HG03039 (cell line): Measurements from ENCODE around the gene LIPC.

Source experiments
- ATAC-seq: cut with Tn5 transposase; IDR thresholded peaks from one replicate; pipeline ENCODE4 v1.9.1; 2021; ENCODE audit warnings: mild to moderate bottlenecking, moderate library complexity; ENCODE audit not compliant: unreplicated experiment

The LIPC gene

DNA sequence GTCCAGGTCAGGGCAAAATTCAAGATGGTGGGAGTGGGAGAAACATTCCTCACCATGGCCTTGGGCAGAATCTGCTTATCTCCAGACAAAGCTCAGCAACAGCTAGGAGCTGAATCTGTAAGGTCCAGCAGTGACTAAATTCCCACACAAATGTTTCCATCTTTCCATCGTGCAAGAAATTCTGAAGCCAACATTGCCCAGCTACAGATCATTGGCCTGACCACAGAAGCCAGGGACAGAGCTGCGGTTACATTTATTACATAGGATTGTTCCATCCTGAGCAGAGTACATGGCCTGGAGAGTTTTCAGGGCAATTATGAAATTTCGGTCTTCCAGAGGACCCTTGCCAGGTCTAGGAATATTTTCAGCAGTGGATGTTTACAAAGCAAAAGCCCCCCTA lies 100.3 kb downstream of the LIPC start:
- no peak for ATAC-seq

DNA sequence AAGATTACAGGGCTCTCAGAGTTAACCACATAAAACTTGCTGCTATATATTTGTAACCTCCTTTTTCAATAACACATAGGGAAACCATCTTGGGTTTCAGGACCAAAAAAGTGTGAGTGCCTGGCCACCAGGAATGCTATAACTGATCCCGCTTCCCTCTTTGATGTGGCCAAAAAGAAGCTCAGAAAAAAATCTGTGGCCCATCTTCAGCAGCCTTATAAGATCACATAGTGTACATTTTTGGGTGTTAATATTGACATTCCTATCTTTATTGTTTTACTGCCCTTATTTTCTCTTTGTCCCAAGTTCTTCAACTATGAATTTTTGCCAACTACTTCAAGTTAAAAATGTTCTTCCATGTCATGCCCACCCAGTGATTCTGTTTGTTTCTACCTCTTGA lies 102.8 kb downstream of the LIPC start:
- no peak for ATAC-seq

GRCh38 chr15:58535337-58535736 lies 103.5 kb downstream of the LIPC start:
- ATAC-seq, result no peak

GRCh38 chr15:58535894-58536293 lies 104.1 kb downstream of the LIPC start:
- ATAC-seq, result no peak

DNA sequence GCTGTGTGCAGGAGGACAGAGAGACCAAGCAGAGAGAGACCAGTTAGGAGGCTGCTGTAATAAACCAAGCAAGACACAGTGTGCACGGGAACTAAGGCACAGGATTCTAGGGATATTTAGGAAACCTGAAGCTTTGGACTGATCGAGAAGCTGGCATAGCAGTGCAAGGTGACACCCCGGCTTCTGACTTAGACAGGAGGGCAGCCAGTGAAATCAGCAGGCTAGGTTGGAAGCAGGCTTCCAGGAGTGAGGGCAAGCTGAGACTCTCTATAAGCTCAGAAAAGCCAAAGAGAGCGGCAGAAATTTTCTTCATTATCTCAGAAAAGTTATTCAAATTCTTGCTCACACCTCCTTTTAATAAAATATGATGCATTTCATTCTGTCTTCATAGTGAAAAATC lies 104.6 kb downstream of the LIPC start:
- ATAC-seq, result no peak

GRCh38 chr15:58537033-58537432 lies 105.2 kb downstream of the LIPC start:
- ATAC-seq, result no peak

DNA sequence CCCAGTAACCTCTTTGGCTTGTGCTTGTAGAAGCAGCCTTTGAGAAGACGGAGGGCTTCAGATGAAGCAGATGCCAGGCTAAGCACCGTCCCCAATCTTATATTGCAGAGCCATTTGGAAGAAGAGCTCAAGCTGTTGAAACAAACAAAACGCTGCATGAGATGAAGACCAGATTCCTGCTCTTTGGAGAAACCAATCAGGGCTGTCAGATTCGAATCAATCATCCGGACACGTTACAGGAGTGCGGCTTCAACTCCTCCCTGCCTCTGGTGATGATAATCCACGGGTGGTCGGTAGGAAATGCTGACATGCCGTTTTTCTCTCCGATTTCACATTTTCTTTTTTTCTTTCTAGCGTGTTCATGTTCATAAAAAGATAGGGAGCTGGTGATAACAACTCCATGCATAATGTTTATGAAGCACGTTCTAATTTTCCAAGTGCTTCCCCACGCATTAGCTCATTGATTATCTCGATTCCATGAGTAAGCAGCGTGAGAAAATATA lies 106.5 kb downstream of the LIPC start:
- no peak for ATAC-seq

GRCh38 chr15:58538901-58539300 lies 107.1 kb downstream of the LIPC start:
- no peak for ATAC-seq

DNA sequence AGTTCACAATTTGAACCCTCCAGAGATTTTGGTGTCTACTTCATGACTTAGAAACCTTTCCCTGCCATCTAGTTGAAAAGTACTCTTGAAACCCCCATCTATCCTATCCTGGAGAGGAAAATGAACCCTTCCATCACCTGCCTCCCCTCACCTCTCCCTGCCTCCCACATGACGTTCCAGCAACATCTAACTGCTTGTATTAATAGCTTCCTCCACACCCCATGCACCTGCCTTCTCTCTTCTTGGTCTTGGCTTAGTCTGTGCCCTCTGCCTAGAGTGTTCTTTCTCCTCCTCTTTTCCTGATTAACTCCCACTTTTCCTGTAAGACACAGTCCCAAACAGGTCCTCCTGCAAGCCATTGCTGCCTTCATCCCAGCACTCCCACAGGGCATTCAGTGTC lies 107.8 kb downstream of the LIPC start:
- ATAC-seq, result no peak

GRCh38 chr15:58541410-58542087 lies 109.8 kb downstream of the LIPC start:
- no peak for ATAC-seq

DNA sequence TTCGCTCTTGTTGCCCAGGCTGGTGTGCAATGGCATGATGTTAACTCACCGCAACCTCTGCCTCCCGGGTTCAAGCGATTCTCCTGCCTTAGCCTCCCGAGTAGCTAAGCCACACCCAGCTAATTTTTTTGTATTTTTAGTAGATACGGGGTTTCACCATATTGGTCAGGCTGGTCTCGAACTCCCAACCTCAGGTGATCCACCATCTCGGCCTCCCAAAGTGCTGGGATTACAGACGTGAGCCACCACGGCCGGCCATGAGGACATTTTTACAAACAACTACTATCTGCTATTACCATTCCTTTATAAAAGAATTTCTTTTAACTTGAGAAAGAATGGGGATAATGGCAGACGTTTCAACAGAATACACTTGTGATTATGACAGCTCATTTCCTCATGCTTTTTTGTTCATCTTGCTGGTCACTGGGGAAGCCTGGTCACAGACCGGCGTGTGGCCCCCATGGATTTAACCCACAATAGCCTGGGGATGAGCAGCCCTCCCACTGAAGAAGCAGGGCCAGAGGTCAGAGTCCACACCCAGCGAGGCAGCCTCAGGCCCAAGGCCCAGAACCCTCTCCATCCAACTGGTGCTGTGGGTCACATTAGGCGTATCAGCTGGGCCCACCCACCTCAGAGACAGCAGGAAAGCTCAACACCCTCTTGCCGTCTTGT lies 112.0 kb downstream of the LIPC start:
- ATAC-seq, result no peak

DNA sequence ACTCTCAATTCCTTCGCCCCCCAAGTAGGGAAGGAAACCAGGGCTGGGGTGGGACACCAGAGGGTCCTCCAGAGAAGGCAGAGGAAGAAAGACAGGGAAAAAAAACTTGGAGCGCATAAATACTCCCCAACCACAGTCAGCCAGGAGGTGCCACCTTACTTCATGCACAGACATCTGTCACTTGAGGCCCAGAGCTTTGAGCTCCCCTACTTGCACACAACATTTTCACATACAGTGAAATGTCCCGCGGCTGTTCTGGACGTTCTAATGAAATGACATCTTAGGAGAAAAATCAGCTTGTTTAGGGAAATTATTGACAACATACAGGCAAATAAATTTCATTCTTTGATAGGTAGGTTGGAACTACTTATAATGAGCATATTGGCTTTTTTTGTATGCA lies 113.0 kb downstream of the LIPC start:
- no peak for ATAC-seq

DNA sequence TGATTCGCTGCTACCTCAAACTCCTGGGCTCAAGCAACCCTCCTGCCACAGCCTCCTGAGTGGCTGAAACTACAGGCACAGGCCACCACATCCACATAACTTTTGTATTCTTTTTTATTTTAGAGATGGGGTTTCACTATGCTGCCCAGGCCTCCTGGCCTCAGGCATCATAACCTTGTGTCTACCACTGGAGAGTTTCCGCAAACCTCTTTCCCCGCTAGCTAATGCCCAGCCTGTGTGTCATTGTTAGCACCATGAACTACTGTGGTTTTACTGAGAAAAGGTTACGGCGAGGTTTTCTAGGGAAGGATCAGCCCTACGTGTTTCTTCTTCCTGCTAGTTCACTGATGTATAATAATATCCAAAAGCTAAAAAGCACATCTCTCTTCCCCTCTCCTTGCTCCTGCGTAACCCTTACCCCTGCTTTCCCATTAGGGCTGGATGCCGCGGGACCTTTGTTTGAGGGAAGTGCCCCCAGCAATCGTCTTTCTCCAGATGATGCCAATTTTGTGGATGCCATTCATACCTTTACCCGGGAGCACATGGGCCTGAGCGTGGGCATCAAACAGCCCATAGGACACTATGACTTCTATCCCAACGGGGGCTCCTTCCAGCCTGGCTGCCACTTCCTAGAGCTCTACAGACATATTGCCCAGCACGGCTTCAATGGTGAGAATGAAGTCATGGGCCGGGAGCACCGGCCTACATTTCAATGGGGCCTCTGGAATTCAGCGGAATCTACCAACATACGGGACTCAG lies 113.7 kb downstream of the LIPC start:
- ATAC-seq, result no peak

DNA sequence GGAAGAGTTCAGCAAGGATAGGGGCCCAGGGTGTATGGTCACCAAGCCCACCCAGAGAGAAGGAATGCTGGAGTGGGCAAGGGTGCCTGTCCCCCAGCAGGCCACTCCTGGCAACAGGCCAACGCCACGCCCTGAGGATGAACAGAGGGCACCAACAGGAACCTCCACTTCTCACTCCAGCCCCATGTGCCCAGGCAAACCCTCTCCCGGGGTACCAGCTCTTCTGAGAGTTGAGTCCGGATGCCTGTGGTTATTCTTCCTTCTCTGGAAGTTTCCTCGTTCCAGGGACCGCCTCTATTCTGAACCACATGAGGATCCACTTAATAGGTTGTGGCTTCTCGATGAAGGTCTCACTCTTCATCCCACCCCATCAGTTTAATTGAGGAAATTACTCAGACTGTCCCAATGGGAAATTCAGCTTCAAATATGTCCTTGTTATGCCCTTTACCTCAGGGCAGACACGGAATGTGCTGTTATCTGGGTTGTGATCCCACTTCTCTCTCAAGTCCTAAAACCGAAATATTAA lies 114.3 kb downstream of the LIPC start:
- no peak for ATAC-seq

GRCh38 chr15:58546635-58547627 lies 115.1 kb downstream of the LIPC start:
- ATAC-seq, result no peak

DNA sequence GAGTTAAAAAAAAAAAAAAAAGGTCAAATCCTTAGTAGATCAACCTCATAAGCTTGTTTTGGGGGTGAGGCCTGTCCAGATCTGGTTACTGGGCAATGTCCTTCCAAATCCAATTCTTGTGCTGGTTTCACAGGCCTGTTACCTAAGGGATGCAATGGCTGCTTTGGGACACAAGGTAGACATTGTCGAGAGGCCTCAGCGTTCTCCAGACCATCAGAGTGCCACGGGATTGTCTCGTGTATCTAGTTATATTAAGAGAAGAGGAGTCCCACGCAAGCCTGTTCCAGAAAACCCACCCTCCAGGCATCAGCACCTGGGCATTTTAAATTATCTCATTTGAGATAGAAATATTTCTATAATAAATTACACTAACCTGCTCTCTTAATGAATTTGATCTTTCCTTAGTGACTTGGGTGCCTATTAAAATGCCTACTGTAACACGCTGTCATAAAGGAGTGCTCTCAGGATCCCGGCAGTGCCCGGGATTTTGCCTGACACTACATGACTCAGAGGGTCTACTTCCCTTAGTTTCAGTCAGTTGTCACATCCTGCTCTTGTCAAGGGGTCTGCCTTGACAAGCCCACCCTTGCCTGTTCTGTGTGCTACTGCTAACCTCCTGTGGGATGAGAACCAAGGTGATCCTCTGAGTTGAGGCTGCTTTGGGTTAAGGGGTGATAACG lies 116.0 kb downstream of the LIPC start:
- no peak for ATAC-seq

- ATAC-seq, result no peak
Measured at GRCh38 chr15:58548308-58549012, 116.7 kb downstream of the LIPC start.

DNA sequence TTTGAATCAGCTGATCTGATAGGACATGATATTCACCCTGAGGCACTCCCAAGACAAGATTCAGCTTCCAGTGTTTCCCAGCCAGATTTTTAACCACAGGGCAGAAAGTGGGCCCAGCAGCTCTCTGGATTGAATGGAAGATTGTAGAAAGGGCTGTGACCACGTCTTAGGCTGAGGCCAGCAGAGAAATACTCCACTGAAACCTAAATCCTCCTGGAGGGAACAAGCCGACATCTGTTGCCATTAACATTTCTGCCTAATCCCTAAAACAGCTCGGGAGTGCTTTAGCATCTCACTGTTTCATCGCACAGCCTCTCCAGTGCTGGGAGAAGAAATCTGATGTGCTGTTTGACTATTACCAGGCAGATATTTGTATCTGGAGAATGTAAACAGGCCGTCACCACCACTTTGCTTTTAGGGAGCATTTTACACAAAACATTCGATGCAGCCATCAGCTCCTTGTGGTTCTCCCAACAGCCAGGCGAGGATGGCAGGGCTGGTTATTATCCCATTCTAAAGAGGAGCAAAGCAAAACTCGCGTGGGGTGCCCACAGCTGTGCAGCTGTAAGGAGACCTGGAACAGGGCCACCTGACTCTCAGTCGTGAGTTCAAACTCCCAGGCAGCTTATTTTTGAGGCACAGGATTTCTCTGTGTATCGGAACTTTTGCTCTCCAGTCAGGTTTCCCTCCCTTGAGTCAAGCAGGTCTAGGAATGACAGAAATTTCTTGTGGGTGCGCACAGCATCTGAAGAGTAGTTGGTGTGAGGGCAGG lies 117.4 kb downstream of the LIPC start:
- no peak for ATAC-seq

DNA sequence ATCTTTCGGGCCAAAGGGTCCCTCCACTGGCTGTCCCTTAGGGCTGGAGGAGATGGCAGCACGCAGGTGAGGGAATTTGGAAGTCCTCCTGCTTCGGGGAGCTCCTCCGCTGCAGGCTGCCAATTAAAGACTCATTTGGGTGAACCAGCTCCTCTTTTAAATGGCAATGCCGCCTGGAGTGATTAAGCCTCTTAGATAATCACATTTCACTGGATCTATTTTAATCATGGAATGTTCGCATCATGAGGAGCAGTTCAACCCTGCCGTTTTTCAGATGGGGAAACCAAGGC lies 117.9 kb downstream of the LIPC start:
- ATAC-seq, result no peak
